CD4-positive, CD25-positive, alpha-beta regulatory T cell (primary cell): ENCODE data around the gene UBE2A. TPM values are rescaled to one million over a fixed set of nuclear protein-coding genes. Genes with fewer than 3 reads are reported as not detected.

ENCODE experiments used
- ATAC-seq, 2 donors: fragments of 150-1000 bp; cut with Tn5 transposase; one replicate each; pipeline ENCODE4 v1.10.0; 2021; ENCODE audit warnings: low read depth in 2 of 2, moderate number of reproducible peaks in 2 of 2, moderate library complexity in 1 of 2
- DNase-seq, 3 donors: peaks; one replicate each; pipeline versions ENCODE4 v3.0.0 to v3.0.0-alpha.2; 2012 to 2022; ENCODE audit warnings: mixed read lengths in 1 of 3
- H3K27ac ChIP-seq: one replicate; pipeline ENCODE4 v1.7.0; 2013; ENCODE audit warnings: mild to moderate bottlenecking, low read length; ENCODE audit not compliant: insufficient read depth, poor library complexity, severe bottlenecking
- H3K27me3 ChIP-seq: one replicate; pipeline ENCODE4 v1.7.0; 2013; ENCODE audit warnings: low read length; ENCODE audit not compliant: control insufficient read depth, insufficient read depth
- H3K36me3 ChIP-seq: one replicate; pipeline ENCODE4 v1.7.0; 2013; ENCODE audit warnings: mild to moderate bottlenecking, low read length, moderate library complexity; ENCODE audit not compliant: control insufficient read depth, insufficient read depth
- H3K4me1 ChIP-seq: 2 replicates; pipeline ENCODE4 v1.7.0; 2013; ENCODE audit warnings: mild to moderate bottlenecking, low read length; ENCODE audit not compliant: insufficient read depth, control insufficient read depth, poor library complexity, severe bottlenecking
- H3K4me3 ChIP-seq: one replicate; pipeline ENCODE4 v1.7.0; 2013; ENCODE audit warnings: low read depth, mild to moderate bottlenecking, low read length, moderate library complexity
- H3K9me3 ChIP-seq, 2 experiments: 1 replicate in 1 of 2; 2 replicates in 1 of 2; pipeline ENCODE4 v1.7.0; 2013; ENCODE audit warnings: low read length in 2 of 2, mild to moderate bottlenecking in 1 of 2, moderate library complexity in 1 of 2; ENCODE audit not compliant: control insufficient read depth in 2 of 2
- H3K27ac Mint-ChIP-seq, 3 donors: one replicate each; pipeline ENCODE4 v1.8.0; 2020 to 2022; ENCODE audit warnings: mild to moderate bottlenecking in 3 of 3, mixed read lengths in 3 of 3, moderate library complexity in 2 of 3
- H3K27me3 Mint-ChIP-seq: one replicate; pipeline ENCODE4 v1.8.0; 2022; ENCODE audit warnings: mild to moderate bottlenecking, mixed read lengths
- H3K36me3 Mint-ChIP-seq: one replicate; pipeline ENCODE4 v1.8.0; 2020; ENCODE audit warnings: mixed read lengths
- H3K4me1 Mint-ChIP-seq, 4 donors: one replicate each; pipeline ENCODE4 v1.8.0; 2020 to 2022; ENCODE audit warnings: mixed read lengths in 4 of 4, mild to moderate bottlenecking in 1 of 4
- H3K4me3 Mint-ChIP-seq, 4 donors: one replicate each; pipeline ENCODE4 v1.8.0; 2020 to 2022; ENCODE audit warnings: mild to moderate bottlenecking in 4 of 4, mixed read lengths in 4 of 4, moderate library complexity in 3 of 4
- H3K9me3 Mint-ChIP-seq, 7 donors: one replicate each; pipeline ENCODE4 v1.8.0; 2020 to 2022; ENCODE audit warnings: mixed read lengths in 7 of 7, mild to moderate bottlenecking in 3 of 7, moderate library complexity in 2 of 7
- polyA plus RNA-seq, 4 donors: library from polyadenylated mRNA; unstranded; fragments of 300-500 nt; fragmentation: Illumina TruSeq; gene quantifications; one replicate each; pipeline ENCODE4 v1.2.3, GENCODE V29; 2021
- total RNA-seq: library from RNA; stranded (reverse); gene quantifications from one replicate; pipeline ENCODE4 v1.2.3, GENCODE V29; 2022

The UBE2A gene
- total and polyA plus RNA-seq, 5 donors from 2014 or later = 44.6 to 80.1 (median 60.4) TPM

DNA sequence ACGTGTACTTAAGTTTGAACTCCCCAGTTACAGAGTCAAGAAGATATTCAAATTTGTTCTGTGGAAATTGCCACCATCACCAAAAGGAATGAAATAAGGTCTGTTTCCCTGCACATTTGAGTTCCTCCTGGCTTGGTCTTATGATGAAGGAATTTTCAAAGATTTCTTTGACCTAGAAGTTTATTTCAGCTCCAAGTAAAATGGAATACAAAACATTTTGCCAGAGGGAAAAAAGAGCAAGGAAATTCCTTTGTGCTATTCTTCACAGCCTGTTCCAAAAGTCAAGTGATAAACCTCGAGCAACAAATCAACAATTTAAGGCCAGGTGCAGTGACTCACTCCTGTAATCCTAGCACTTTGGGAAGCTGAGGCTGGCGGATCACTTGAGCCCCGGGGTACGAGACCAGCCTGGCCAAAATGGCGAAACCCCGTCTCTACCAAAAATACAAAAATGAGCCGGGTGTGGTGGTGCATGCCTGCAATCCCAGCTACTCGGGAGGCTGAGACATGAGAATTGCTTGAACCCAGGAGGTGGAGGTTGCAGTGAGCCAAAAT is 28.4 kb downstream of the UBE2A start:
- no peak overlapping the region for H3K27ac ChIP-seq

DNA sequence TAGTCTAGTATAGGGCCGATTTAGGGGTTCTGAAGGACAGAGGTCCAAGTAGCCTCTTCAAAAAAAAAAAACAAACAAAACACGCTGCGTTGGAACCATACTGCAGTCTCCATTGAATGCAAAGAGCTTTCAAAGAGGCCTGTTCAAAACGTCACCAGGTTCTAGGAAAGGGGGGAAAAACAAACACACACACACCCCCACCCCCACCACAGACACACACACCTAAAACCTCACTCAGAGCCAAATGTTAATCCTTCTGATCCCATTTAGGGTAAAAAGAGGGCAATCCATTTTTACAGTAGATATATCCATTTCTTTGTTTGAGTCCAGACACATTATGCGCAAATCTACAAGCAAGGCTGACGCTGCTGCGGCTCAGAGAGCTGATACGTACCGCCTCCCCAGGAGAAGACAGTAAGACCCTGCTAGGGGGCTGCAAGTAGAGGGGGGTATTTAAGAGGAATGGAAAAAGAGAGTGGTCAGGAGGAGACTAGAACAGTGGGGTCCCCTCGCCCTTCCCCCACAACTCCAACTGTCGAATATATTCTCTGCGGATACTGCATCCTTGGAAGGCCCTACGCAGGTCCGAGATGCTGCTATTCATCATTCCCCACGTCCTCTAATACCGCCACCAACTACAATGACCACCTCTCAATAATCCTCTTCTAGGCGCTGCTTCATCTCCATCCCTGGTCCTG is 30.6 kb downstream of the UBE2A start:
- peaks cover 8% of the 10 kb centered on the region for H3K36me3 Mint-ChIP-seq
- no peaks in the 10 kb centered on the region for H3K27me3 ChIP-seq
- H3K36me3 ChIP-seq = no peaks in the 10 kb centered on the region
- no peaks in the 10 kb centered on the region for H3K9me3 ChIP-seq
- peak overlapping the region; percentile 82 for H3K4me3 ChIP-seq
- ATAC-seq = no peak
- H3K4me1 ChIP-seq = peaks cover 14% of the 10 kb centered on the region
- peak overlapping the region; percentile 90 to 97 (median 94) for H3K4me3 Mint-ChIP-seq
- peaks cover under 1% of the 10 kb centered on the region for H3K27me3 Mint-ChIP-seq
- H3K9me3 Mint-ChIP-seq = peaks cover 0 to 2% (median 0%) of the 10 kb centered on the region in 7 donors
- H3K4me1 Mint-ChIP-seq = peaks cover 15 to 36% (median 25%) of the 10 kb centered on the region in 4 donors
- peak overlapping the region; percentile 96 to 97 (median 97) for H3K27ac Mint-ChIP-seq
- DNase-seq = peak in 1 of 3 donors; percentile 29
- H3K27ac ChIP-seq = peak overlapping the region; percentile 90

More for the DNA sequence above, 28.4 kb downstream of the UBE2A start:
- peaks cover 14 to 47% (median 31%) of the 10 kb centered on the region in 4 donors for H3K4me1 Mint-ChIP-seq
- Histone ChIP-seq H3K9me3 (no peaks in the 10 kb centered on the region), H3K27me3 (no peaks in the 10 kb centered on the region), H3K4me1 (peaks cover 14% of the 10 kb centered on the region), H3K4me3 (no peak overlapping the region), H3K36me3 (no peaks in the 10 kb centered on the region)
- peaks cover 0 to 2% (median 0%) of the 10 kb centered on the region in 7 donors for H3K9me3 Mint-ChIP-seq
- peak overlapping the region in 1 of 4 donors; percentile 2 for H3K4me3 Mint-ChIP-seq
- DNase-seq = no peak
- H3K27me3 Mint-ChIP-seq = no peaks in the 10 kb centered on the region
- H3K27ac Mint-ChIP-seq = peak overlapping the region in 1 of 3 donors; percentile 41
- ATAC-seq = no peak
- peaks cover 15% of the 10 kb centered on the region for H3K36me3 Mint-ChIP-seq

DNA sequence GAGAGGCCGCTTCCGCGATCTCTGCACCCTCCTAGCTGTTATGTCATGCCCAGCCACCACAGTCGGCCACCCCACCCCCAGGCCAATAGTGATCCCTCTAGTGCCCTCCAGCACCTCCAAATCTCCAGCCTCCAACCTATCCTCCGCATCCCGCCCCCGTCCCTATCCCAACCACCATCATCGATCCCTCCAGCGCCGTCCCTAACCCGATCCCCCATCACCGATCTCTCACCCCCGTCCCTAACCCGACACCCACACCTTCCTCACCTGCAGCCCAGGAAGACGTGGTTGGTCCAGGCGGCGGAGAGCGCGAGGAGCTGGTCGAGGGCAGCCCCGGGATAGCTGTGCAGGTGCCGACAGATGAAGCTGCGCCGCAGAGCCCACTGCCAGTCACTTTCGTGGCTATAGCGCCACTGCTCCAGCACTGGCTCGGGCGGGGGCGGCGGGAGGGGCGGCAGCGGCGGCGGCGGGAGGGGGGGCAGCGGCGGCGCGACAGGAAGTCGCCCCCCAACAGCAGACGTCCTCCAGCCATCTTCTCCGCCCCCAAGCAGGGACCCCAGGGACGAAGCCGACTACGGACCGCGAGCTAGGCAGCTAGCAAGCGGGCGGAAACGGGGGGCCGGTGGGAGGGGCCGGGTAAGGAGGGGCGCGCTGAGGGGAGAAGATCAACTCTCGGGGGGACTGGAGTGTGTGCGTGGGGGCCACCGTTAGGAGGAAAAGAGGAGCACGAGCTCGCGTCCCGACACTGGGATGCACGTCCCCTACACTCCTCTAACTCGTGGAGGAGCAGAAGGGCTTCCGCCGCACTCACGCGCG is 31.3 kb downstream of the UBE2A start:
- H3K4me1 ChIP-seq = peaks cover 14% of the 10 kb centered on the region
- Mint-ChIP-seq H3K9me3 (peaks cover 0 to 2% (median 0%) of the 10 kb centered on the region in 7 donors), H3K4me1 (peaks cover 15 to 43% (median 31%) of the 10 kb centered on the region in 4 donors), H3K27me3 (peaks cover 4% of the 10 kb centered on the region), H3K36me3 (peaks cover 8% of the 10 kb centered on the region), H3K4me3 (peak overlapping the region; percentile 90 to 98 (median 96)), H3K27ac (peak overlapping the region; percentile 83 to 98 (median 97))
- no peaks in the 10 kb centered on the region for H3K27me3 ChIP-seq
- peak overlapping the region; percentile 82 for H3K4me3 ChIP-seq
- no peaks in the 10 kb centered on the region for H3K36me3 ChIP-seq
- ATAC-seq (peak; percentile 59 to 68), DNase-seq (peak; percentile 46 to 48 (median 46))
- no peaks in the 10 kb centered on the region for H3K9me3 ChIP-seq
- H3K27ac ChIP-seq = peak overlapping the region; percentile 90

DNA sequence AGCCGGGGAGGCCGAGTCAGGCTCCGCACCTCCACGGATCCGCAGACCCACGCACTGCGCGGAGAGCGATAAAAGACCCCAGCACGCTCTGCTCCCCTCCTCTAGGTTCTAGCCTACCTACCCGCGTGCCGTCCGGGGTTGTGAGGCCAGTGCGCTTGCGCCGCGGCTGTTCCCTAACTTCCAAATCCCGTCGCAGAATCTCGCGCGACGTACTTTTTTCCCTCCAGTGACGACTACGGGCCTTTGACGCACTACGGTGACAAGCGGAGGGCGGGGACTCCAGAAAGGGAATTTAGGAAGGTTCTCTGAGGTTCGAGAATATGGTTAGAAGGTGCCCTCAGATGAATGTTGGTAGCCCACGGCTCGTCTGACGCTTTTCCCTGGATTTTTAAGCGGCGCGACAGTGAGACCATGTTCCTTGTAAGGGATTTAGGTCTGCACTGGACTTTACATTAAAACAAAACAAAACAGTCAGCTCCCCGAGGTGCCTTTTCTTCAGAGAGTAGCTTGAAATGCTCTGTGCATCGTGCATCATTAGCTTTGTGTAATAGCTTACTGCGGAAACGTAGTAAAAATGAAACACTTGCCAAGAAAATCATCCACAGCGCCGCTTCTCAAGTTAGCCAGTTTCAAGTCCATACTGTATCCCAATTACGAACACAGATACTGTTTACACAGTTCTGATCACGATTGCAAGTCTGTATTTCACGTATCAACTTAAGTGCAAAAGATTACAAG is 32.1 kb downstream of the UBE2A start, which contains the start of gene NKRF:
NKRF (minus strand) TSS at position 145 of the 738 bp plus-strand sequence.
- Histone ChIP-seq H3K27me3 (no peaks in the 10 kb centered on the region), H3K9me3 (no peaks in the 10 kb centered on the region), H3K4me1 (peaks cover 14% of the 10 kb centered on the region), H3K4me3 (peak within 1 kb of the TSS; percentile 82), H3K27ac (peak within 1 kb of the TSS; percentile 90), H3K36me3 (no peaks in the 10 kb centered on the region)
- peak; percentile 73 to 78 for ATAC-seq
- Mint-ChIP-seq H3K9me3 (peaks cover 0 to 2% (median 0%) of the 10 kb centered on the region in 7 donors), H3K4me1 (peaks cover 15 to 43% (median 31%) of the 10 kb centered on the region in 4 donors), H3K27me3 (peaks cover 4% of the 10 kb centered on the region), H3K4me3 (peak within 1 kb of the TSS; percentile 90 to 98 (median 96)), H3K27ac (peak within 1 kb of the TSS; percentile 83 to 98 (median 97)), H3K36me3 (peaks cover 8% of the 10 kb centered on the region)
- DNase-seq = peak; percentile 86 to 91 (median 90)

DNA sequence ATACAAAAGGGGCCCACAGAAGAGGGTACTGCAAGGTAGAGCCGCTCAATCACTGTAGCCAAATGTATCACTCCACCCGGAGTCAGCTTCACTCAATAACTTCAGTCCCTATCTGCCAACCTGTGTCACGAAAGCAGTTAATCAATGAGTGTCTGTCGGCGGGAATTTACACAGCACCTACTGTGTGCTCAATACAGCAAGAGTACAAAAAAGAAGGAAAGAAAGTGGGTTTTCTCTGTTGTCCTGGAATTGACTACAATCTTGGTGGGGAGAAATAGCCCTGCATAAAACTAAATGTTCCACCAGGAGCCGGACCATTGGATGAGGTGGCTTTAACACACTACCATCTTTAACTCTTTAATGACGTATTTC is 32.6 kb downstream of the UBE2A start:
- DNase-seq (no peak), ATAC-seq (no peak)
- Histone ChIP-seq H3K4me3 (peak overlapping the region; percentile 80), H3K27ac (peak overlapping the region; percentile 90), H3K9me3 (no peaks in the 10 kb centered on the region), H3K27me3 (no peaks in the 10 kb centered on the region), H3K4me1 (peaks cover 14% of the 10 kb centered on the region), H3K36me3 (no peaks in the 10 kb centered on the region)
- peaks cover 0 to 2% (median 0%) of the 10 kb centered on the region in 7 donors for H3K9me3 Mint-ChIP-seq
- H3K27ac Mint-ChIP-seq = peak overlapping the region; percentile 83 to 98 (median 97)
- peak overlapping the region; percentile 90 to 98 (median 96) for H3K4me3 Mint-ChIP-seq
- peaks cover 4% of the 10 kb centered on the region for H3K36me3 Mint-ChIP-seq
- peaks cover 12 to 39% (median 27%) of the 10 kb centered on the region in 4 donors for H3K4me1 Mint-ChIP-seq
- peaks cover 4% of the 10 kb centered on the region for H3K27me3 Mint-ChIP-seq

DNA sequence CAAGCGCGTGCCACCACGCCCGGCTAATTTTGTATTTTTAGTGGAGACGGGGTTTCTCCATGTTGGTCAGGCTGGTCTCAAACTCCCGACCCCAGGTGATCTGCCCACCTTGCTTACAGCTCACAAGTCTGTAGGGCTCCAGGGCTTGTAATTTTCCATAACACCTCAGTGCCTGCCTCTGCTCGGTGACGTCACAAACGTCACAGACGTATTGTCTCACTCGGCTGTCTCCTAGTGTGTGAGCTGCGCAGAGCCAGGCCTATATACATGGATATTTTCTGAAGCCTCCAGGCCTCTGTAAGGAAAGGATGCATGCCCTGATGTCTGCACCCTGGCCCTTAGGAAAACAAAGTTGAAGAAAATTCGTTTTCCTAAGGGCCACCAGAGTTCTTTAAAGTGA is 40.4 kb downstream of the UBE2A start:
- Histone ChIP-seq H3K9me3 (no peaks in the 10 kb centered on the region), H3K27ac (no peak overlapping the region), H3K36me3 (no peaks in the 10 kb centered on the region), H3K4me3 (no peak overlapping the region), H3K27me3 (no peaks in the 10 kb centered on the region), H3K4me1 (no peaks in the 10 kb centered on the region)
- Mint-ChIP-seq H3K27me3 (peaks cover 4% of the 10 kb centered on the region), H3K36me3 (peaks cover 14% of the 10 kb centered on the region), H3K4me1 (peaks cover 3 to 17% (median 7%) of the 10 kb centered on the region in 4 donors), H3K9me3 (no peaks in the 10 kb centered on the region), H3K4me3 (peak overlapping the region in 1 of 4 donors; percentile 75), H3K27ac (no peak overlapping the region)
- ATAC-seq (no peak), DNase-seq (no peak)
